Calu3 (cell line): ENCODE results near the gene NTM. TPM values are rescaled to one million over a fixed set of nuclear protein-coding genes. Genes with fewer than 3 reads are reported as not detected.

Source experiments
- BruUV-seq: library from RNA; stranded (reverse); fragments of 400-500 nt; replicated peaks from 2 replicates; lab custom pipeline; 2021; lab: Mats Ljungman, UMichigan
- CTCF ChIA-PET: fragments of 300-600 bp; sonication (Branson Sonifier 250); formaldehyde crosslinking; loops from one replicate; lab custom pipeline; 2022; ENCODE audit warnings: antibody characterized with exemption; lab: Charles Lee
- DNase-seq: peaks from one replicate; pipeline ENCODE4 v3.0.0; 2022
- H3K27ac Mint-ChIP-seq: one replicate; pipeline ENCODE4 v1.8.0; 2022; ENCODE audit warnings: mixed read lengths; ENCODE audit not compliant: unreplicated experiment
- H3K27me3 Mint-ChIP-seq: one replicate; pipeline ENCODE4 v1.8.0; 2022; ENCODE audit warnings: mixed read lengths; ENCODE audit not compliant: unreplicated experiment
- H3K36me3 Mint-ChIP-seq: one replicate; pipeline ENCODE4 v1.8.0; 2022; ENCODE audit warnings: mild to moderate bottlenecking, moderate library complexity, mixed read lengths; ENCODE audit not compliant: insufficient read depth, unreplicated experiment
- H3K4me1 Mint-ChIP-seq: one replicate; pipeline ENCODE4 v1.8.0; 2022; ENCODE audit warnings: mild to moderate bottlenecking, low read depth, mixed read lengths; ENCODE audit not compliant: unreplicated experiment
- H3K4me3 Mint-ChIP-seq: one replicate; pipeline ENCODE4 v1.8.0; 2022; ENCODE audit warnings: mild to moderate bottlenecking, low read depth, moderate library complexity, mixed read lengths; ENCODE audit not compliant: unreplicated experiment
- H3K9me3 Mint-ChIP-seq: one replicate; pipeline ENCODE4 v1.8.0; 2022; ENCODE audit warnings: low read depth, mixed read lengths; ENCODE audit not compliant: unreplicated experiment
- intact Hi-C: fragments of 100-400 bp; cut with micrococcal nuclease; formaldehyde crosslinking; loops from one replicate; pipeline ENCODE4 v1.10.0; 2022; ENCODE audit not compliant: unreplicated experiment
- total RNA-seq: library from RNA; stranded (reverse); gene quantifications from 2 replicates; pipeline ENCODE4 v1.2.3, GENCODE V29; 2022
- TF ChIP-seq, protein P1 (sequence below): fragments of 200-600 bp; IDR thresholded peaks from one replicate; pipeline ENCODE4 v1.8.0; 2022; ENCODE audit warnings: antibody characterized with exemption; ENCODE audit not compliant: unreplicated experiment

The NTM gene
- total RNA-seq, 1 experiment from 2014 or later = not detected

DNA sequence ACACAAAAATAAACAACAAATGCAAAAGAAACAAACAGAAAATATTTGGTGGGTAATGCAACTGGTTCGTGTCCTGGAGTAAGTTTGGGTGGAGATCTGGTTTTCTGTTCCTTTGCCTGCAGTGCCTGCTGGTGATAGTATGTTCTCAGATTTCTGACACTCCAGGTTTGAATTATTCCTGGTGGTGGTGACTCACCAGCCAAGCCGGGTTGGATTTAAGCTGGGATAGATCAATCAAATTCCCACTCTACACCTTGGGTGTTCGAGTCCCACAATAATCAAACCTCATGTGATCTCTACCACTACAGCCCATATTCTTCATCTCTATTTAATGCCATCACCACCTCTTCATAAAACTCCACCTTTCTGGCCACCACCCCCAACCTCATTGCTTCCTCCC is 421.8 kb downstream of the NTM start:
- no peaks in the 10 kb centered on the region for H3K27me3 Mint-ChIP-seq
- BruUV-seq = no TSS peak
- DNase-seq = no peak
- peaks cover 8% of the 10 kb centered on the region for H3K9me3 Mint-ChIP-seq
- H3K4me3 Mint-ChIP-seq = no peak overlapping the region
- H3K36me3 Mint-ChIP-seq = no peaks in the 10 kb centered on the region
- TF ChIP-seq, protein P1, sequence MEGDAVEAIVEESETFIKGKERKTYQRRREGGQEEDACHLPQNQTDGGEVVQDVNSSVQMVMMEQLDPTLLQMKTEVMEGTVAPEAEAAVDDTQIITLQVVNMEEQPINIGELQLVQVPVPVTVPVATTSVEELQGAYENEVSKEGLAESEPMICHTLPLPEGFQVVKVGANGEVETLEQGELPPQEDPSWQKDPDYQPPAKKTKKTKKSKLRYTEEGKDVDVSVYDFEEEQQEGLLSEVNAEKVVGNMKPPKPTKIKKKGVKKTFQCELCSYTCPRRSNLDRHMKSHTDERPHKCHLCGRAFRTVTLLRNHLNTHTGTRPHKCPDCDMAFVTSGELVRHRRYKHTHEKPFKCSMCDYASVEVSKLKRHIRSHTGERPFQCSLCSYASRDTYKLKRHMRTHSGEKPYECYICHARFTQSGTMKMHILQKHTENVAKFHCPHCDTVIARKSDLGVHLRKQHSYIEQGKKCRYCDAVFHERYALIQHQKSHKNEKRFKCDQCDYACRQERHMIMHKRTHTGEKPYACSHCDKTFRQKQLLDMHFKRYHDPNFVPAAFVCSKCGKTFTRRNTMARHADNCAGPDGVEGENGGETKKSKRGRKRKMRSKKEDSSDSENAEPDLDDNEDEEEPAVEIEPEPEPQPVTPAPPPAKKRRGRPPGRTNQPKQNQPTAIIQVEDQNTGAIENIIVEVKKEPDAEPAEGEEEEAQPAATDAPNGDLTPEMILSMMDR = no peak
- no peak overlapping the region for H3K27ac Mint-ChIP-seq
- CTCF ChIA-PET = no interaction called here
- intact Hi-C loops = no loop called here
- H3K4me1 Mint-ChIP-seq = no peaks in the 10 kb centered on the region

DNA sequence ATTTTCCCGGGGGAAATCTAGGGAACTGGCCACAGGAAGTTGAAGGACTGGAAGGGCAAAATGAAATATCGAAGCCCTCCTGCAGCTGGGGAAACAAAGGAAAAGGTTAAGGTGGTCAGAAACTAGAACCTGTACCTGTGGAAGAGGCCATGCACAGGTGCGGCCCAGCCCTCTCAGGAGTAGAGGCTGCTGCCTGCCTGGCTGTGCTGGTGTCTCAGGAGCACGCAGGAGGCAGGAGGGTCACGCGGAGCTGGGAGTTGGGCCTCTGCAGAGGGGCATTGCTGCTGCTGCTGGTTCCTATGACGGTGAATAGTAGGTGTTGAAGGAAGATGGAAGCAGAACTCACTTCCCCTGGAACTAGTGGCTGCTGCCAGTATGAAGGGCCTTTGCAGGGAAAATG is 425.7 kb downstream of the NTM start:
- no TSS peak for BruUV-seq
- Mint-ChIP-seq H3K9me3 (peaks cover 3% of the 10 kb centered on the region), H3K27me3 (no peaks in the 10 kb centered on the region), H3K4me1 (no peaks in the 10 kb centered on the region), H3K36me3 (no peaks in the 10 kb centered on the region), H3K27ac (no peak overlapping the region), H3K4me3 (no peak overlapping the region)
- CTCF ChIA-PET = no interaction called here
- TF ChIP-seq, protein P1 = no peak
- no peak for DNase-seq
- intact Hi-C loops = no loop called here

DNA sequence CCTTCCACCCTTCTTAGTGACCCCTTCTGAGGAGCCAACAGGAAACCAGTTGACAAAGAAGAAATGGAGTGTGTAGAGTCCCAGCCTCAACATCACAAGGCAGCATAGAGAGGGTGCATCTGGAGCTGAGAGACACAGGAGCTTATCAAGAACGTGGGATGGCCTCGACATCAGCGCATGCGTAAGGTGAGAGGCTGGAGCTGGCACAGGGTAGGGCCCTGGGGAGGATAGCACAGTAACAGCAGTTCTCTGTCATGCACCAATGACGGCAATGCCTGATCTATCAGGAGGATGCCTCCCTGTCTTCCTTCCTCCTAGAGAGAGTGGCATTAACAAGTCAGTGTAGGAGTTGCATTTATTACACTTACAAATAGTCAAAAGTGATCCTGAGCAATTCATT is 426.1 kb downstream of the NTM start:
- TF ChIP-seq, protein P1 = no peak
- Mint-ChIP-seq H3K4me3 (no peak overlapping the region), H3K27me3 (no peaks in the 10 kb centered on the region), H3K9me3 (peaks cover 4% of the 10 kb centered on the region), H3K4me1 (no peaks in the 10 kb centered on the region), H3K36me3 (no peaks in the 10 kb centered on the region), H3K27ac (no peak overlapping the region)
- intact Hi-C loops = no loop called here
- CTCF ChIA-PET = no interaction called here
- no peak for DNase-seq
- no TSS peak for BruUV-seq

DNA sequence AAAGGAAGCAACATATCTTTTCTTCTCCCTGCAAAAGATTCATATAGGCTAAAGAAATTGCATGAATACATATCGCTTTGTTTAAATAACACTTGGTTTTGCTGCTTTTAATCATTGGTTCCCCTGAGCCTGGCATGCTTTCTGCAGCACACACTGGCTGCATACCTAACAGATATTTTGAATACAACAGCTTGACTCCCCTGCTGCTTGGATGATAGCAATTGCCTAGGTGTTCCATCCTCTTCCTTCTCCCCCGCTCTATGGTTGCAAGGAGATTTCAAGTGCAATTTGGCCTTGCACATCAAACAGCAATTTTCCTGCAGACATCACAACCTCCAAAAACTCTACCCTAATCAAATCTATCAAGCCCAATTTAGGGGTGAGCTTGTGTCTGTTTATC is 430.0 kb downstream of the NTM start:
- H3K9me3 Mint-ChIP-seq = peaks cover 16% of the 10 kb centered on the region
- no peaks in the 10 kb centered on the region for H3K27me3 Mint-ChIP-seq
- BruUV-seq = no TSS peak
- intact Hi-C loops = no loop called here
- TF ChIP-seq, protein P1 = no peak
- H3K27ac Mint-ChIP-seq = no peak overlapping the region
- no peaks in the 10 kb centered on the region for H3K36me3 Mint-ChIP-seq
- CTCF ChIA-PET = no interaction called here
- no peak overlapping the region for H3K4me3 Mint-ChIP-seq
- H3K4me1 Mint-ChIP-seq = no peaks in the 10 kb centered on the region
- DNase-seq = no peak
